ENCODE data around the gene PFKL.

- TF ChIP-seq POLR2AphosphoS5 (IDR thresholded peaks at IDR 0.05; ENCODE audit: low read depth, low read length) (no peak), REST (IDR thresholded peaks at IDR 0.05; ENCODE audit: insufficient read depth in 1 of 2, low read depth in 2 of 2, low read length in 2 of 2) (no peak), TAF1 (IDR thresholded peaks at IDR 0.05; ENCODE audit: borderline replicate concordance, insufficient read depth, low read length) (no peak), SIN3A (IDR thresholded peaks at IDR 0.05; ENCODE audit: borderline replicate concordance, insufficient read depth, low read length) (no peak), FOXP2 (optimal IDR thresholded peaks at IDR 0.05; ENCODE audit: borderline replicate concordance, extremely low read depth, extremely low read length, insufficient read depth) (no peak)
Measured at GRCh38 chr21:44253832-44254710, 45.8 kb upstream of the PFKL start.
